HepG2 (cell line): Measurements from ENCODE around the gene AKAP6. TPM values are rescaled to one million over a fixed set of nuclear protein-coding genes. Genes with fewer than 3 reads are reported as not detected.

Experiments
- ATAC-seq: fragments of 200-7000 bp; cut with Tn5 transposase; 3 replicates; pipeline ENCODE4 v1.9.1; 2020; ENCODE audit warnings: mild to moderate bottlenecking, moderate library complexity
- BruUV-seq: library from RNA; stranded (reverse); fragments of 400-500 nt; replicated peaks from 2 replicates; lab custom pipeline; 2021; lab: Mats Ljungman, UMichigan
- CTCF ChIA-PET: fragments of 300-600 bp; formaldehyde crosslinking; extraction: SDS; loops from one replicate; lab custom pipeline; 2021; ENCODE audit warnings: low total read pairs, inconsistent platforms, low intra/inter-chr PET ratio; lab: Yijun Ruan, JAX
- POLR2A ChIA-PET: fragments of 350-600 bp; sonication (Branson Sonifier 250); formaldehyde crosslinking; loops from one replicate; lab custom pipeline; 2020; ENCODE audit warnings: antibody characterized with exemption, inconsistent platforms; lab: Yijun Ruan, JAX
- DNase-seq: peaks from one replicate; pipeline ENCODE4 v3.0.0-alpha.2; 2015; ENCODE audit warnings: low spot score
- FAIRE-seq: peaks from 3 replicates; lab custom pipeline; 2011; peaks lifted over from hg19 to GRCh38; lab: Jason Lieb, UNC
- H2AFZ ChIP-seq: one replicate; pipeline ENCODE4 v1.6.1; 2011; ENCODE audit warnings: low read length, inconsistent platforms
- H3K27ac ChIP-seq: fragments of 300-600 bp; 3 replicates; pipeline ENCODE4 v1.8.0; 2011; ENCODE audit warnings: mixed run types, mild to moderate bottlenecking, mixed read lengths, low read length, inconsistent platforms; ENCODE audit not compliant: insufficient read depth; ENCODE audit errors: extremely low read length
- H3K27me3 ChIP-seq, 2 experiments: fragments of 200-600 bp in 1 of 2; 2 replicates in 1 of 2; 3 replicates in 1 of 2; pipeline versions ENCODE4 v1.6.0 to v1.8.0; 2011; ENCODE audit warnings: low read length in 2 of 2, mild to moderate bottlenecking in 2 of 2, moderate library complexity in 2 of 2, inconsistent platforms in 1 of 2; ENCODE audit not compliant: insufficient read depth in 2 of 2, control insufficient read depth in 1 of 2
- H3K36me3 ChIP-seq, 2 experiments: fragments of 200-600 bp in 1 of 2; replicated peaks in 1 of 2; 2 replicates in 1 of 2; 3 replicates in 1 of 2; pipeline versions ENCODE4 v1.5.1 to v1.8.0; 2011; ENCODE audit warnings: low read length in 2 of 2, inconsistent platforms in 1 of 2; ENCODE audit not compliant: insufficient read depth in 2 of 2, control insufficient read depth in 1 of 2
- H3K4me1 ChIP-seq: 2 replicates; pipeline ENCODE4 v1.5.1; 2012; ENCODE audit warnings: low read length, inconsistent platforms; ENCODE audit not compliant: insufficient read depth
- H3K4me2 ChIP-seq: 2 replicates; pipeline ENCODE4 v1.6.0; 2011; ENCODE audit warnings: low read depth, low read length, inconsistent platforms
- H3K4me3 ChIP-seq, 3 experiments: fragments of 200-600 bp in 1 of 3; sonication (generic), shearing (Covaris generic) in 1 of 3; replicated peaks in 1 of 3; 2 replicates each; pipeline ENCODE4 v1.5.1; 2011 to 2016; ENCODE audit warnings: low read length in 3 of 3, inconsistent platforms in 2 of 3, low read depth in 2 of 3, mild to moderate bottlenecking in 2 of 3, control low read depth in 1 of 3, mixed read lengths in 1 of 3; ENCODE audit not compliant: insufficient read depth in 1 of 3
- H3K79me2 ChIP-seq: one replicate; pipeline ENCODE4 v1.6.1; 2011; ENCODE audit warnings: low read length, inconsistent platforms; ENCODE audit not compliant: insufficient read depth
- H3K9ac ChIP-seq: 2 replicates; pipeline ENCODE4 v1.6.0; 2011; ENCODE audit warnings: mild to moderate bottlenecking, low read depth, low read length, inconsistent platforms; ENCODE audit not compliant: insufficient read depth
- H3K9me3 ChIP-seq: 2 replicates; pipeline ENCODE4 v1.5.1; 2012; ENCODE audit warnings: mild to moderate bottlenecking, low read length
- H4K20me1 ChIP-seq: 2 replicates; pipeline ENCODE4 v1.6.0; 2011; ENCODE audit warnings: inconsistent platforms, mild to moderate bottlenecking, low read length, moderate library complexity; ENCODE audit not compliant: insufficient read depth
- SRF ChIP-seq: IDR thresholded peaks from 2 replicates; pipeline ENCODE4 v1.6.1; 2011; ENCODE audit warnings: mild to moderate bottlenecking, low read depth, low read length, moderate library complexity
- ZFAT ChIP-seq: sonication (generic); formaldehyde crosslinking; conservative IDR thresholded peaks from 2 replicates; pipeline ENCODE4 v1.8.1; 2023; ENCODE audit warnings: missing genetic modification reagents, inconsistent platforms
- ZNF354B ChIP-seq: sonication (generic); formaldehyde crosslinking; IDR thresholded peaks from 2 replicates; pipeline ENCODE4 v1.8.0; 2022; ENCODE audit warnings: mild to moderate bottlenecking, missing genetic modification reagents
- ZNF629 ChIP-seq: sonication (generic); formaldehyde crosslinking; conservative IDR thresholded peaks from 2 replicates; pipeline ENCODE4 v1.5.0; 2020; ENCODE audit warnings: missing genetic modification reagents
- ZNF772 ChIP-seq: sonication (generic); formaldehyde crosslinking; IDR thresholded peaks from 2 replicates; pipeline ENCODE4 v1.5.0; 2020; ENCODE audit warnings: mild to moderate bottlenecking, missing genetic modification reagents
- WGBS: methylation state at CpG from one replicate; pipeline ENCODE4 v1.1.6; 2017; ENCODE audit warnings: low lambda C conversion rate; 5-methylcytosine and 5-hydroxymethylcytosine counted together
- in situ Hi-C: cut with HindIII; loops from 2 replicates; pipeline ENCODE4 v1.10.0; 2017; ENCODE audit warnings: low pct_unique_long_range_greater_than_20kb; ENCODE audit not compliant: extremely low pct_ligation_motif_present
- intact Hi-C: fragments of 100-400 bp; cut with micrococcal nuclease; formaldehyde crosslinking; loops from one replicate; pipeline ENCODE4 v1.10.0; 2022; ENCODE audit not compliant: unreplicated experiment
- polyA plus RNA-seq, 8 experiments: library from polyadenylated mRNA; depleted of rRNA in 3 of 8; stranded (reverse) in 7 of 8; unstranded in 1 of 8; fragments of >200 nt; fragmentation: Illumina TruSeq in 4 of 8; extraction: Trizol in 4 of 8; gene quantifications; 2 replicates each; pipeline versions ENCODE4 v1.2.1 to v1.2.3, GENCODE V29; 2011 to 2016; ENCODE audit warnings: low read depth in 4 of 8, missing spikeins in 1 of 8, mixed read lengths in 1 of 8; ENCODE audit not compliant: insufficient read depth in 1 of 8
- total RNA-seq, 5 experiments: library from RNA; depleted of rRNA; stranded (reverse); fragments of >200 nt; fragmentation: Illumina TruSeq; extraction: Trizol; gene quantifications; 2 replicates each; pipeline ENCODE4 v1.2.3, GENCODE V29; 2016; ENCODE audit warnings: low read depth in 1 of 5
- TF ChIP-seq, protein P1 (sequence below): IDR thresholded peaks from 2 replicates; pipeline ENCODE4 v1.6.1; 2012; ENCODE audit warnings: inconsistent platforms

Gene AKAP6
- total and polyA plus RNA-seq, 2 of the 13 experiments (the other 11 are each of a cell fraction or from before 2014, with no cell fraction given) = 1.4 TPM

DNA sequence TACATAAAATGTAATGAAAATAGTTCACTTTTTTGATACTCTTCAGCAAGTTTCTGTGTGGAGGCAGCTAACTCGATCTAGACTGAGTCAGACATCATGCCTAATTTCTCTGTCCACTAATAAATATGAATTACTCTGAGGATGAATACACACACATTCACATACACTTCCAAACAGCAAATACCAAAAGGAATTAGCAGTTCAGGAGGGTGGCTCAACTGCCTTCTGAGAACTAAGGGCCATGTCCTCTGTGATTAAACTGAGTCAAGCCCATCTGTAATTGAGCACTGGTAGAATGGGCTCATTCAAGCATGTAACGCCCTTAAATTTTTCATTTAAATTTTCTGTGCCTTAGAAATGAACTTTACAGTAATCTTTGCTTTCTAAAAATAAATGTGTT is 242.5 kb downstream of the AKAP6 start:
- Histone ChIP-seq H3K9me3 (no peaks in the 10 kb centered on the region), H3K27me3 (no peaks in the 10 kb centered on the region), H3K4me1 (peaks cover 11% of the 10 kb centered on the region), H3K9ac (no peak overlapping the region), H2AFZ (no peak overlapping the region), H3K27ac (no peak overlapping the region), H3K36me3 (no peaks in the 10 kb centered on the region), H4K20me1 (no peaks in the 10 kb centered on the region), H3K4me2 (no peak overlapping the region), H3K4me3 (no peak overlapping the region), H3K79me2 (no peaks in the 10 kb centered on the region)
- ATAC-seq = no peak
- in situ Hi-C loops = loop anchor here (10.0 kb wide), 1 partner anchor 1743 kb away; no protein-coding TSS in a partner anchor
- ChIA-PET CTCF (no interaction called here), POLR2A (no interaction called here)
- DNase-seq = no peak
- intact Hi-C loops = loop anchor here (10.0 kb wide), 1 partner anchor 1523 kb away; no protein-coding TSS in a partner anchor
- TF ChIP-seq ZFAT (CRISPR knock-in tag) (no peak), ZNF354B (CRISPR knock-in tag) (0 out of 2 replicates have a peak, but pooled peaks have one; percentile 51), ZNF772 (no peak)
- no TSS peak for BruUV-seq
- no peak for FAIRE-seq
- 20% methylated on average over 2 of the region's 2 CpGs for WGBS

DNA sequence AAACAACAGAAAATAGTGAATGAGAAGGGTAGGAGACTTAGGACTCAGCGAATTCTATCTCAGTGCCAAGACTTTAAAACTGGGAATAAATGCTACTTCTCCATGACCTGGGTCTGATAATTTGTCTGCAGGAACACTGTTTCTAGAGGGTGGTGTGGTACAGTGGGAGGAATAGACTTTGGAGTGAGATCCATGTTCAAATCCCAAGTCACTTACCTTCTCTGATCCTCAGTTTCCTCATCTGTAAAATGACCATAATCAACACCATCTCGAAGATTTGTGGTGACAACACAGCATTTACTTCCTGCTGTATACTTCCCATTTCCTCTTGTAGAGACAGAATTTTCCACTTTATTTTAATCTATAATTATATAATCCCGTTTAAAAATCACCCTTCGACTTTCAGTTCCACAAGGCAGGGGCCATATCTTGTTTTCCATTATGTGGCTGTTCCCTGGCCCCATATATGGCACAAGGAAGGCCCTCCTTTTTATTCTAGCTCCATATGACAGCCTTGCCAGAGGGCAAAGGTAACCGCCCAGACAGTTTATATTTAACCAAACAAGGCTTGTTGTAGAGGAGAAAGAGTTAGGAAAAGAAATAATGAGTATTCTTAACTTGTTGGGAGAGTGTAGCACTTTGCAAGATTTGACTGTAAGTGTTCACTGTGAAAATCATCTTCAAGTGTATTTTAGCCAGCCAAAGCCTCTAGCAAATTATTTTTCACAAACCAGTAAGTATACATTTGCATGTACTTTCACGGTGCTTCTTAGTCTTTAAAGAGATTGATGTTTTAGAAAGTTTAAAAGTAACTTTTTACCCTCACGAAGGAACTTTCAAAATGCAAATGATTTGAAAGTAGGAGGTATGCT is 243.1 kb downstream of the AKAP6 start:
- in situ Hi-C loops = loop anchor here (10.0 kb wide), 1 partner anchor 1743 kb away; no protein-coding TSS in a partner anchor
- no peaks in the 10 kb centered on the region for H3K9me3 ChIP-seq
- H3K9ac ChIP-seq = no peak overlapping the region
- no peaks in the 10 kb centered on the region for H4K20me1 ChIP-seq
- H3K27me3 ChIP-seq = no peaks in the 10 kb centered on the region
- H3K27ac ChIP-seq = no peak overlapping the region
- 19% methylated on average over 7 of the region's 7 CpGs for WGBS
- no peak for DNase-seq
- no peaks in the 10 kb centered on the region for H3K79me2 ChIP-seq
- CTCF ChIA-PET = no interaction called here
- POLR2A ChIA-PET = no interaction called here
- BruUV-seq = no TSS peak
- H3K4me2 ChIP-seq = peak overlapping the region; percentile 10; the same call in 1 of the 2 replicates
- FAIRE-seq = peak; percentile 12
- TF ChIP-seq SRF (peak; percentile 91), ZNF629 (CRISPR knock-in tag) (peak; percentile 62)
- TF ChIP-seq, protein P1, sequence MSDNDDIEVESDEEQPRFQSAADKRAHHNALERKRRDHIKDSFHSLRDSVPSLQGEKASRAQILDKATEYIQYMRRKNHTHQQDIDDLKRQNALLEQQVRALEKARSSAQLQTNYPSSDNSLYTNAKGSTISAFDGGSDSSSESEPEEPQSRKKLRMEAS = no peak; the same call in 1 of the 2 replicates
- TF ChIP-seq, all 625 proteins: peak for 2
- Histone ChIP-seq H3K4me3 (no peak overlapping the region), H3K4me1 (peaks cover 11% of the 10 kb centered on the region), H2AFZ (no peak overlapping the region), H3K36me3 (no peaks in the 10 kb centered on the region)
- peak; percentile 70 for ATAC-seq
- intact Hi-C loops = loop anchor here (10.0 kb wide), 1 partner anchor 1523 kb away; no protein-coding TSS in a partner anchor
